Common myeloid progenitor, CD34-positive (primary cell): Measurements from ENCODE around the gene AGAP1.

Experiments used
- CTCF ChIA-PET: fragments of 350-600 bp; sonication (Branson Sonifier 250); formaldehyde crosslinking; loops from one replicate; lab custom pipeline; 2021; ENCODE audit warnings: antibody characterized with exemption; lab: Charles Lee
- POLR2A ChIA-PET: fragments of 350-600 bp; sonication (Branson Sonifier 250); formaldehyde crosslinking; loops from one replicate; lab custom pipeline; 2021; ENCODE audit warnings: antibody characterized with exemption; lab: Charles Lee
- DNase-seq, 3 donors: peaks; one replicate each; pipeline versions ENCODE4 v3.0.0 to v3.0.0-alpha.2; 2013
- H3K27ac ChIP-seq, 2 experiments: 1 replicate in 1 of 2; 2 replicates in 1 of 2; pipeline ENCODE4 v1.7.0; 2013; ENCODE audit warnings: inconsistent platforms in 2 of 2, low read length in 2 of 2, mild to moderate bottlenecking in 2 of 2, low read depth in 1 of 2, moderate library complexity in 1 of 2; ENCODE audit not compliant: severe bottlenecking in 2 of 2, insufficient read depth in 1 of 2, poor library complexity in 1 of 2
- H3K27me3 ChIP-seq, 5 experiments: replicated peaks in 2 of 5; 1 replicate in 3 of 5; 2 replicates in 2 of 5; pipeline versions ENCODE4 v1.6.1 to v1.7.0; 2013; ENCODE audit warnings: low read length in 4 of 5, mild to moderate bottlenecking in 2 of 5, moderate library complexity in 2 of 5, inconsistent platforms in 1 of 5; ENCODE audit not compliant: insufficient read depth in 5 of 5, control insufficient read depth in 4 of 5
- H3K36me3 ChIP-seq, 4 experiments: 1 replicate in 2 of 4; 2 replicates in 2 of 4; pipeline versions ENCODE4 v1.6.1 to v1.7.0; 2013; ENCODE audit warnings: low read length in 3 of 4, control low read depth in 1 of 4, mild to moderate bottlenecking in 1 of 4; ENCODE audit not compliant: control insufficient read depth in 4 of 4, insufficient read depth in 4 of 4
- H3K4me1 ChIP-seq, 4 experiments: 1 replicate in 3 of 4; 2 replicates in 1 of 4; pipeline versions ENCODE4 v1.6.1 to v1.7.1; 2013; ENCODE audit warnings: low read length in 3 of 4, mild to moderate bottlenecking in 3 of 4, control low read depth in 1 of 4, inconsistent platforms in 1 of 4, moderate library complexity in 1 of 4; ENCODE audit not compliant: control insufficient read depth in 4 of 4, insufficient read depth in 4 of 4; ENCODE audit errors: control extremely low read depth in 1 of 4
- H3K4me3 ChIP-seq, 7 experiments: 1 replicate in 4 of 7; 2 replicates in 3 of 7; pipeline versions ENCODE4 v1.5.1 to v1.7.0; 2013; ENCODE audit warnings: mild to moderate bottlenecking in 7 of 7, low read length in 6 of 7, moderate library complexity in 6 of 7, inconsistent platforms in 2 of 7, low read depth in 2 of 7, control low read depth in 1 of 7; ENCODE audit not compliant: insufficient read depth in 4 of 7, control insufficient read depth in 1 of 7; ENCODE audit errors: extremely low read depth in 1 of 7
- H3K9me3 ChIP-seq, 5 experiments: 1 replicate in 4 of 5; 2 replicates in 1 of 5; pipeline versions ENCODE4 v1.6.1 to v1.7.1; 2013; ENCODE audit warnings: low read length in 4 of 5, mild to moderate bottlenecking in 2 of 5, inconsistent platforms in 1 of 5, low read depth in 1 of 5, moderate library complexity in 1 of 5; ENCODE audit not compliant: control insufficient read depth in 4 of 5, insufficient read depth in 2 of 5; ENCODE audit errors: control extremely low read depth in 1 of 5
- WGBS: methylation state at CpG from one replicate; pipeline ENCODE4 v1.1.5; 2013; ENCODE audit not compliant: insufficient coverage; 5-methylcytosine and 5-hydroxymethylcytosine counted together

Gene AGAP1

DNA sequence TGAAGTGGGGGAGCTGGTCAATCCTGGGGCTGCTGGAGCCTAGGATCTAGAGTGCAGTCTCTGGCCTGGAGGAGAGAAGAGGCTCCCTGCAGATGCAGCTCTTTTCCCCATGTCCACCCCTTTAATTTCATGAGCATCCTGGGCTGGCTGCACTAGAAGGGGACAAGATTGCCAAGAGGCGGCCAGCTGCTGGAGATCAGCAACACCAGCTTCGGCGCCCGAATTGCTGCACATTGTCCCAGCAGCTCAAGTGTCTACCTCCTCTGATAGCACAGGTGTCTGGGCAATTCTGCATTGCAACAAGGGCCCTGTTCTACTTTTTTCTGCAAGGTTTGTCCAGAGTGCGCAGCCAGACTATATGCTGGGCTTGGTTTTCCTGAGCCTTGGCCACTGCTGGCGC is 125.7 kb downstream of the AGAP1 start:
- Histone ChIP-seq H3K27me3 (peaks cover 0 to 10% (median 2%) of the 10 kb centered on the region in 5 experiments), H3K4me3 (no peak overlapping the region), H3K27ac (no peak overlapping the region), H3K36me3 (no peaks in the 10 kb centered on the region), H3K4me1 (no peaks in the 10 kb centered on the region), H3K9me3 (no peaks in the 10 kb centered on the region)
- DNase-seq = no peak
- WGBS = over 99% methylated on average over 6 of the region's 6 CpGs
- POLR2A ChIA-PET = no interaction called here
- CTCF ChIA-PET = no interaction called here

DNA sequence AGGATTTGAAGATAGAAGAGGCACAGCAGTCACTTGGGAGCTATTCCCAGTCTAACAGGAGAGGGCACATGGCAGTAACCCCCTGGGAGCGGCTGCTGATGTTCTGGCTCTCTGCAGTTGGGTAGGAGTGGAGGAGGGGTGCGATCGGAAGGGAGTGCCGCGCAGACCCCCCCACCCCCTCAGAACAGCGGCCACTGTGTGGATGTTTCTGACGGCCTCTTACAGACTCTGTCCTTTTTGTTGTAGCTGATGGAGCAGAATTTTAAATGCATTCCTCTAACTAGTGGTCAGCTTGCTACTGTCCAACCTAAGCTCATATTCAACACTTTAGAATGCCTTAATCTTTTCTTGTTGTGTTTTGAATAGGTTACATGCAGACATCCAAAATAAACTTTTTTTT is 127.9 kb downstream of the AGAP1 start:
- CTCF ChIA-PET = no interaction called here
- peaks cover 0 to 13% (median 2%) of the 10 kb centered on the region in 5 experiments for H3K27me3 ChIP-seq
- H3K36me3 ChIP-seq = no peaks in the 10 kb centered on the region
- no peak overlapping the region for H3K27ac ChIP-seq
- WGBS = 100% methylated on average over 1 of the region's 7 CpGs
- POLR2A ChIA-PET = no interaction called here
- H3K4me1 ChIP-seq = no peaks in the 10 kb centered on the region
- DNase-seq = no peak
- H3K9me3 ChIP-seq = peaks cover 0 to 2% (median 0%) of the 10 kb centered on the region in 5 experiments
- H3K4me3 ChIP-seq = no peak overlapping the region

DNA sequence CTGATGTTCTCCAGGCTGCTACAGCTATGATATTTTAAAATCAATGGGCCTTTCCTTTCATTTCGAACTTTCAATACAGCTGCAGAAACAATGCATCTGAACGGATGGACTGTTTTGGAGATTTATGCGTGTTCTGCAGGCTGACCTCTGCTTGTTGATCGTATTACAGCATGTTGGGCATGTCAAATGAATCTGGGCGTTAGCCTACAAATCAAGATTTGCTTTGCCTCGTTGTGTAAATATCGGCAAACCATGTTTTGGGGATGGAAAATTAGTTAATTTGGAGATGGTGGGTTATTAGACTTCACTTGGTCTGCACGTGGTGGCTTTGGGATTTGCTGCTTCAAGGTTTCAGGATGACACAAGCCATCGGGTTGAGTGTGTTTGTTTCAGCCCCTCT is 129.3 kb downstream of the AGAP1 start:
- POLR2A ChIA-PET = no interaction called here
- H3K4me1 ChIP-seq = no peaks in the 10 kb centered on the region
- peaks cover 0 to 13% (median 0%) of the 10 kb centered on the region in 5 experiments for H3K27me3 ChIP-seq
- peaks cover 0 to 2% (median 0%) of the 10 kb centered on the region in 5 experiments for H3K9me3 ChIP-seq
- CTCF ChIA-PET = interaction anchor here (1.4 kb wide), 1 partner anchor 16 kb away, joined by 4 read pairs; no protein-coding TSS in a partner anchor
- no peak for DNase-seq
- no peak overlapping the region for H3K27ac ChIP-seq
- H3K36me3 ChIP-seq = no peaks in the 10 kb centered on the region
- H3K4me3 ChIP-seq = no peak overlapping the region
- WGBS = 88% methylated on average over 8 of the region's 9 CpGs

DNA sequence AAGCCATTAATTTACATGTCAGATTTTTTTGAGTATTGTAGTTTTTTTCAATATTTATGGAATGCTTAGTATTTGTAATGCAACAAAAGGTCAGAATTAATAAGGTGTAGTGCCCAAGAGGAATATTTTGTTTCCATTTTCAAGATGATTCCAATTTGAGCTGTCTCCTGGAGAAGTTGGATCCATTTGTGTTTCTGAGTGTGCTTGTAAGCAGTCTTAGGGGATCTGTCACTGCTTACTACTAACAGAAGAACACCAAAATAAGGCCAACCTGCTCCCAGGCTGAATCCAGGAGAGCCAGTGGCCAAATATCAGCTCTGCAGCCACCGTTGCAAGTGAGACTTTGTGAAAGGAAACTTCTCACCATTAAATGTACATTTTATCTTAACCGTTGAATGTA is 129.9 kb downstream of the AGAP1 start:
- ChIA-PET POLR2A (no interaction called here), CTCF (no interaction called here)
- Histone ChIP-seq H3K27me3 (peaks cover 0 to 14% (median 0%) of the 10 kb centered on the region in 5 experiments), H3K4me3 (no peak overlapping the region), H3K9me3 (peaks cover 0 to 2% (median 0%) of the 10 kb centered on the region in 5 experiments), H3K4me1 (no peaks in the 10 kb centered on the region), H3K36me3 (no peaks in the 10 kb centered on the region), H3K27ac (no peak overlapping the region)
- no peak for DNase-seq
- WGBS = no CpG with 5 or more reads among the region's 2 CpGs

DNA sequence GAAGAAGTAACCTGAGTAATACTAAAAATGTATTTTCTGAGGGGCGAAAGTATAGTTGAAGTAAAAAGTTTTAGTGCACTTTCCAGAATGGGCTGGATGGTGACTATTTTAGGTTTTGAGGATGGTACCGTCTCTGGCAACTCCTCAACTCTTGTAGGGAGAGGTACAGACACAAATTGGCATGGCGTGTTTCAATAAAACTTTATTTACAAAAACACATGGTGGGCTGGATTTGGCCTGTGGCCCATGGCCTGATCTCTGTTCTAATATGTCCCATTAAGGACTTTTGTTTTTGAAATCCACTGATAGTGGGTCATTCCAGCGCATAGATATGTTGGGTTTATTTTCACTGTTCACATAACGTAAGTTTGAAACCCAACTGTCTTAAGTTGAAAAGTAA is 132.8 kb downstream of the AGAP1 start:
- peaks cover 0 to 23% (median 0%) of the 10 kb centered on the region in 5 experiments for H3K27me3 ChIP-seq
- no peaks in the 10 kb centered on the region for H3K36me3 ChIP-seq
- no peak overlapping the region for H3K27ac ChIP-seq
- CTCF ChIA-PET = no interaction called here
- DNase-seq = no peak
- POLR2A ChIA-PET = no interaction called here
- peaks cover 0 to 2% (median 0%) of the 10 kb centered on the region in 5 experiments for H3K9me3 ChIP-seq
- no peak overlapping the region for H3K4me3 ChIP-seq
- 100% methylated on average over 2 of the region's 5 CpGs for WGBS
- no peaks in the 10 kb centered on the region for H3K4me1 ChIP-seq

DNA sequence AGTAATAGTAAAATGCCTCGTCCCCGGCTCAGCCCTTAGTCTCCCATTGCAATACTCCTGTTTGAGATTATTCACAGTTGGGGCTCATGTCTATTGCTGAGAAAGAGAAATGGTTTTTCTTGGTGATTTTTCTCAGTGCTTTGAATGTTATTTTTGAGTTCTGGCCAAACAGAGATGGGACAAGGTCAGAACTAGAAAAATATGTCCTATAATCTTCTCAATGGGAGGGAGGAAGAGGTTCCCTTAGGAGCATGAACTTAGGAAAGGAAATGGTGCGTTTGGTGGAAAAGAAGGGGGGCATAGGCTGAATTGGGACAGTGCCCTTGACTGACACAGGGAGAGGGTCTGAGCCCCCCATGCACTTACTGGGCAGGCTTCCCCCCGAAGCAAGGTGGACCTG is 133.8 kb downstream of the AGAP1 start:
- no peak for DNase-seq
- ChIA-PET POLR2A (no interaction called here), CTCF (no interaction called here)
- Histone ChIP-seq H3K4me1 (no peaks in the 10 kb centered on the region), H3K4me3 (no peak overlapping the region), H3K27me3 (peaks cover 0 to 28% (median 0%) of the 10 kb centered on the region in 5 experiments), H3K36me3 (no peaks in the 10 kb centered on the region), H3K9me3 (peaks cover 0 to 2% (median 0%) of the 10 kb centered on the region in 5 experiments), H3K27ac (no peak overlapping the region)
- whole genome bisulfite sequencing = 88% methylated on average over 2 of the region's 4 CpGs

DNA sequence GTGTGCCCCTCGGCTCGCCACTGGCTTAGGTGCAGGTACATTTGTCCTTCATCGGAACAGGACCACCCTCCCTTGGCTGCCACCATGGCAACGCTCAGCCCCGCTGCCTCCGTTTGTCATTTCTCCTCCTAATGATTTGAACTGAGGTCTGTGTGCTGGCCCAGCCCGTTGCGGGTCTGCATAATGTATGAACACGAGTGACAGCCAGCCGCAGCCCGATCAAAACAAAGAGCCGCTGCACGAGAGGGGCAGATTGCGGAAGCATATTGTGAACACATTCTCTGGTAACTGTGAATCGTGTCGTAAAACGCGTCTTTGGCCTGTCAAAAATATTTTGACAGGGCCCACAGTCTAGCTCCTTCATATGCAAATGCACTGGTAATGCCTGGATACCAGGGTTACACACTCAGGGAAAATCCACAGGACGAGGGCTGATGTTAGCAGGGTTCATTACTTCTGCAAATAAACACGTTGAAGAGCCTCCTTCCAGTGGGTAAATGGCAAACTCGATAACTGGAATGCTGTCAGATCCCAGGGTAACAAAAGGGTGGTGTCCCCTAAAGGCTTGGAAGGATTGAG is 137.0 kb downstream of the AGAP1 start:
- POLR2A ChIA-PET = no interaction called here
- CTCF ChIA-PET = no interaction called here

More for the DNA sequence above, 137.0 kb downstream of the AGAP1 start:
- WGBS = 93% methylated on average over 21 of the region's 21 CpGs
- H3K4me1 ChIP-seq = no peaks in the 10 kb centered on the region
- peaks cover 0 to 30% (median 2%) of the 10 kb centered on the region in 5 experiments for H3K27me3 ChIP-seq
- no peak overlapping the region for H3K27ac ChIP-seq
- no peaks in the 10 kb centered on the region for H3K36me3 ChIP-seq
- no peak overlapping the region for H3K4me3 ChIP-seq
- DNase-seq = no peak
- H3K9me3 ChIP-seq = no peaks in the 10 kb centered on the region
